ENCODE results near the gene ANO6. TPM values are rescaled to one million over a fixed set of nuclear protein-coding genes. Genes with fewer than 3 reads are reported as not detected.

ANO6 gene
- total RNA-seq, 2 experiments from 2014 or later, result 19.0 to 21.4 TPM

DNA sequence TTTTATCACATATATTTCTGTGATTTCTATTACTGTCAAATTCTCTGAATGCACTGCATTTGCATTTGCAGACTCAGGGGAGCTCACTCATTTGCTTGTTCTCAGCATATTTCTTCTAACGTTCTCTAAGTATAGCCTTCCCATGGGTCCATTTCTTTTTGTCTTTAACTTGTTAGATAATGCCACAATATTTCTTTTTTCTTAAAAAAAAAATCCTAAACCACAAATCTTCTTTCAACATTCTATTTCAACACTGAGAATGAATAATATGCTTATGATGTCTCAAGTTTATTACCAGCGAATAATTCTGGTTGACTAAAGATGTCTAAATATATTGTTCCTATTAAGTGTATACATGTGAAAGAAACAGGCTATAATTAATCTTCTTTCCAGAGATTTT, 200.2 kb downstream of the ANO6 start:
- Mint-ChIP-seq H3K9me3 (no peaks in the 10 kb centered on the region), H3K4me3 (no peak overlapping the region), H3K36me3 (peaks cover 26% of the 10 kb centered on the region), H3K27me3 (no peaks in the 10 kb centered on the region), H3K4me1 (ENCODE audit: low read depth) (peaks cover 6% of the 10 kb centered on the region), H3K27ac (no peak overlapping the region)
- ChIA-PET CTCF (interaction anchor here (0.9 kb wide), 1 partner anchor 245 kb away, joined by 3 read pairs; no protein-coding TSS in a partner anchor), POLR2A (no interaction called here)
- no peak for DNase-seq
- intact Hi-C loops (cut with micrococcal nuclease), result no loop called here

DNA sequence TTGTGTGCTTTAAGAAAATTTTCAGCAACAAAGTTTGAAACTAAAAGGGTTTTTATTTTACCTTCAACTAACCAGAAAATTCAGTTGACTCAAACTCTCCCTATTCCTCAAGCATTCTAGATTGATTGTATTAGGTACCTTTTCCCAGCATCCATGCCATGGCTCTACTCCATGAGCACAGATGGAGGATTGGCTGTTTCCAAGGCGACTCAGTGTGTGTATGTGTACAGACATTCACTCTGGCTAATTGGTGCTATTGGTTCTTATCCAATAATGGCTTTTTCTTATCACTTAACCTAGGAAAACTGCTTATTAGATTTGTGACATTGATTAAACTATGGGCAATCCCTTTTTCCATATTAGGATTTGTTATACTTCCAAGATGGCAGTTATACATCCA, 202.6 kb downstream of the ANO6 start:
- POLR2A ChIA-PET, result no interaction called here
- H3K27me3 Mint-ChIP-seq, result no peaks in the 10 kb centered on the region
- H3K27ac Mint-ChIP-seq, result no peak overlapping the region
- CTCF ChIA-PET, result no interaction called here
- H3K4me1 Mint-ChIP-seq (ENCODE audit: low read depth), result peaks cover 6% of the 10 kb centered on the region
- H3K4me3 Mint-ChIP-seq, result no peak overlapping the region
- H3K9me3 Mint-ChIP-seq, result no peaks in the 10 kb centered on the region
- intact Hi-C loops (cut with micrococcal nuclease), result no loop called here
- DNase-seq, result no peak
- peaks cover 36% of the 10 kb centered on the region for H3K36me3 Mint-ChIP-seq

DNA sequence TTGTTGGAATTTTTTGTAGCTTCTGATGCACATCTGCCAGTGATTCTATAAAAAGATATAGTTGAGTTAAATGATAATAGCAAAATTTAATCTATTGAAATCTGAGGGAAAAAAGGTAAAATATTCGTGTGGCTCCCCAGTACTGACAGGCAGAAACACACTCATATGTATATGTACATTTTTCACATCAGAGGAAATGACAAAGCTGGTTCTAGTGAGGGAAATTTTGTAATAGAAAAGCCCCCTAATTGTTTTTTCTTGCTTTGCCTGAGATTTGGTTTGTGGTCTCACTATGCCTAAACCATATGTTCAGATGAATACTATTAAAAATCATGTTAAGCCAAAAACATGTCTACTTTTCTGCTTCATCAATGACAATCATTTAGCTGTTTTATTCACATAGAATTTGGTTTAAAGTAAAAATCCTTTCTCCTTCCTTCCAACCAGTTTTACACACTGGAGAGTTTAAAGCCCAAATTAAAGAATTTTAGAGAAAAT, 203.5 kb downstream of the ANO6 start:
- POLR2A ChIA-PET, result no interaction called here
- no peaks in the 10 kb centered on the region for H3K9me3 Mint-ChIP-seq
- H3K36me3 Mint-ChIP-seq, result peaks cover 41% of the 10 kb centered on the region
- CTCF ChIA-PET, result interaction anchor here (0.7 kb wide), 1 partner anchor 172 kb away, joined by 3 read pairs; no protein-coding TSS in a partner anchor
- intact Hi-C loops (cut with micrococcal nuclease), result no loop called here
- H3K27me3 Mint-ChIP-seq, result no peaks in the 10 kb centered on the region
- H3K27ac Mint-ChIP-seq, result no peak overlapping the region
- peaks cover 6% of the 10 kb centered on the region for H3K4me1 Mint-ChIP-seq (ENCODE audit: low read depth)
- DNase-seq, result no peak
- H3K4me3 Mint-ChIP-seq, result no peak overlapping the region

DNA sequence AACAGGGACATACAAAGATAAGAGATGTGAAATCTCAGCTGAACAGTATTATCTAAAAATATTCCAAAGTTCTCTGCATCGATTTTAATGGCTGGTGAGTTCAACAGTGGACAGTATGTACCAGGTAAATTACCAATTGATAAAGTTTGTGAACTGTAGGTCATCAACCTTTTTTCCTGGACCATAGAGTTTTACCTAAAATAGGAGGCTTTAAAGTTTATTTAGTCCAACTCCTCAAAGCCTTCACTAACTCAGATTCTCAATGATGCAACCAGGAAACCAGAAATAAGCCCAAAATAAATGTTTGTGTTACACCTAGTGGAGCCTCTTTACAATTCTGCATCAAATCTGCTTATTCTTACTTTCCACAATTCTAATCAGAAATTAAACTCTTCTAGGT, 205.8 kb downstream of the ANO6 start:
- no peak overlapping the region for H3K4me3 Mint-ChIP-seq
- DNase-seq, result no peak
- no peaks in the 10 kb centered on the region for H3K9me3 Mint-ChIP-seq
- CTCF ChIA-PET, result no interaction called here
- H3K27ac Mint-ChIP-seq, result no peak overlapping the region
- no peaks in the 10 kb centered on the region for H3K27me3 Mint-ChIP-seq
- H3K4me1 Mint-ChIP-seq (ENCODE audit: low read depth), result no peaks in the 10 kb centered on the region
- H3K36me3 Mint-ChIP-seq, result peaks cover 48% of the 10 kb centered on the region
- intact Hi-C loops (cut with micrococcal nuclease), result no loop called here
- POLR2A ChIA-PET, result no interaction called here

DNA sequence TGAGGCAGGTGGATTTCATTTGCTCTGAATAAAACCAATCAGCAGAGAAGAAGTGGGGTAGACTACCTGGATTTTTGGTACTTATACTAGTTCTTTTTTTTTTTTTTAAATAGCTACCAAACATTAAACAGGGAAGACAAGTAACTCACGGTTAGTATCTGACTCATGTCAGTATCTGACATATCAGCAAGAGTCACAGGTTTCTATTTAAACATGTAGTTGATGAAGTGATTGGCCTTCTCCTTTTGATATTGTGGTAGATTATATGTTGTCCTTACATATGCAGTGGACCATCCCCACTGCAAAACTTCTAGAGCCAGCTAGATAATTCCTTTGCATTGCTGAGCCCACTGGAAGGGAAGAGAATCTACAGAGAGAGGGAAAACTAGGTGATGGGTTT, 208.0 kb downstream of the ANO6 start:
- H3K4me1 Mint-ChIP-seq (ENCODE audit: low read depth), result no peaks in the 10 kb centered on the region
- ChIA-PET POLR2A (interaction anchor here (0.6 kb wide), 1 partner anchor 900 kb away, joined by 3 read pairs; no protein-coding TSS in a partner anchor), CTCF (no interaction called here)
- no peaks in the 10 kb centered on the region for H3K27me3 Mint-ChIP-seq
- intact Hi-C loops (cut with micrococcal nuclease), result no loop called here
- no peak overlapping the region for H3K4me3 Mint-ChIP-seq
- H3K9me3 Mint-ChIP-seq, result no peaks in the 10 kb centered on the region
- H3K27ac Mint-ChIP-seq, result no peak overlapping the region
- peaks cover 42% of the 10 kb centered on the region for H3K36me3 Mint-ChIP-seq
- no peak for DNase-seq

DNA sequence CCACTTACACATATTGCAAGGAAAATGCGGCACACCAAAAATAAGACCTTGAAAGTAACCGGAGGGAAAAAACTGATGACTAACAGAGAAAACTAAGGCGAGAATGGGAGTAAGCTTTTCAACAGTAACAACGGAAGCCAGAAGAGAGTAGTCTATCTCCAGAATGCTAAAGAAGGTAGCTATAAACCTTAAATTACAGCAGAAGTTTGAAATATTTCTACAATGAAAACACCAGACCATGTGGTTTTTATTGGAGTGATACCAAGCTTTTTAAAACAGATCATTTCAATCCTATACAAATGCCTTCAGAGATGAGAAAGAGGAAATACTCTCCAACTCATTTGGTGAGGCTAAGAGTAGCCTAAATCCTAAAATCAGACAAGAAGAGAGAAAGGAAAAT, 209.5 kb downstream of the ANO6 start:
- POLR2A ChIA-PET, result no interaction called here

DNA sequence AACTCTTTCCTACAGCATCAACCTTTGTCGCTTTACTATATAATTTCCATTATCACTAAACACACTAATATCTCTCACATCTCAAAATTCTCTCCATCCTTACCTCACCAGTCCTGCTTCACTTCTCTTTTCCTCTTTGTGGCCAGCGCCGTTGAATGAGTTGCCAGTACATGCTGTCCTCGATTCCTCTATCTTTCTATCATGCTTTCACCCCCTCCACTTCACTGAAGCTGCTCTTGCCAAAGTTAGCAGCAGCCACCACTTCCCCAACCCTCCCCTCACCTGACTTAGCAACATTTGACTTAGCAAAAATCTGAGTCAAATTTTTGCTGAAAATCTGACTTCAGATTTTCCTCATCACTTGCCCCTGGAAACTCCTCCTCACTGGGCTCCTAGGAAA, 210.4 kb downstream of the ANO6 start:
- no peak for DNase-seq
- Mint-ChIP-seq H3K27me3 (no peaks in the 10 kb centered on the region), H3K4me3 (no peak overlapping the region), H3K9me3 (no peaks in the 10 kb centered on the region), H3K4me1 (ENCODE audit: low read depth) (no peaks in the 10 kb centered on the region), H3K27ac (no peak overlapping the region), H3K36me3 (peaks cover 52% of the 10 kb centered on the region)
- ChIA-PET CTCF (no interaction called here), POLR2A (no interaction called here)
- intact Hi-C loops (cut with micrococcal nuclease), result no loop called here

More for the DNA sequence above, 209.5 kb downstream of the ANO6 start:
- CTCF ChIA-PET, result no interaction called here
- Mint-ChIP-seq H3K27ac (no peak overlapping the region), H3K36me3 (peaks cover 55% of the 10 kb centered on the region), H3K4me3 (no peak overlapping the region), H3K4me1 (ENCODE audit: low read depth) (no peaks in the 10 kb centered on the region), H3K27me3 (no peaks in the 10 kb centered on the region), H3K9me3 (no peaks in the 10 kb centered on the region)
- intact Hi-C loops (cut with micrococcal nuclease), result no loop called here
- DNase-seq, result no peak

DNA sequence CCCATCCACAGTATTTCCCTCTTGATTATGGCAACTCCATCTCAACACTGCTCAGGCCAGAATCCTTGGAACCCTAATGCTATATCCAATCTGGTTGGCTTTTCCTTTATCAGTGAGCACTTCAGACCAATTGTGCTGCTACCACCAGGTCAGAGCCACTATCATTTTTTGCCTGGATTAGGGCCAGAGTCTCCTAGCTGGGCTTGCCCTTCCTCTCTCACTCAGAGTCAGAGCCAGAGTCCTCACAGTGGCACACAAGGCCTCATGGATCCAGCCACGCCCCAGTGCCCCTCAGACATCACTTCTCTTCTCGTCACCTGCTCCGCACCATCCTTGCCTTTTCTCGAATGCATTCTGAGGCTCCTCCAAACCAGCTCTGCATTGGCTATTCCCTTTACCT, 211.1 kb downstream of the ANO6 start:
- Mint-ChIP-seq H3K9me3 (no peaks in the 10 kb centered on the region), H3K27ac (no peak overlapping the region), H3K36me3 (peaks cover 46% of the 10 kb centered on the region), H3K4me1 (ENCODE audit: low read depth) (no peaks in the 10 kb centered on the region), H3K4me3 (no peak overlapping the region), H3K27me3 (no peaks in the 10 kb centered on the region)
- no peak for DNase-seq
- ChIA-PET POLR2A (no interaction called here), CTCF (no interaction called here)
- intact Hi-C loops (cut with micrococcal nuclease), result no loop called here

DNA sequence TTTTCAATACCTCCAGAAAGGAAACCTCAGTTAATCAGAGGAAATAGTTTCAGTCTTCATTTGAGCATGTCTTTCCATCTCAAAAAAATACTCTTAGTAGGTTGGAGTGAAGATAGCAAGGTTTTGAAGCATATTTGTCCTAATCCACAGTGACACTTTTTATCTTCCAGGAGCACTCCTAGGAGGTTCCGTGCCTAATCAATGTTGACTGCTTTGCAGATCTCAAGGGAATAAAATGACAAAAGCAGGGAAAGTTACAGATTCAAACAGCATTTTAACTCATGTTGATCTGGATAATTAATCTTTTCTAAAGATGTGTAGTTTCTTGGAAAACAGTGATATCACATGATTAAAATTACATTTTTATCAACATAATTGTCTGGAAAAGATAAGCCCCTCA, 213.9 kb downstream of the ANO6 start:
- H3K27ac Mint-ChIP-seq, result no peak overlapping the region
- intact Hi-C loops (cut with micrococcal nuclease), result no loop called here

DNA sequence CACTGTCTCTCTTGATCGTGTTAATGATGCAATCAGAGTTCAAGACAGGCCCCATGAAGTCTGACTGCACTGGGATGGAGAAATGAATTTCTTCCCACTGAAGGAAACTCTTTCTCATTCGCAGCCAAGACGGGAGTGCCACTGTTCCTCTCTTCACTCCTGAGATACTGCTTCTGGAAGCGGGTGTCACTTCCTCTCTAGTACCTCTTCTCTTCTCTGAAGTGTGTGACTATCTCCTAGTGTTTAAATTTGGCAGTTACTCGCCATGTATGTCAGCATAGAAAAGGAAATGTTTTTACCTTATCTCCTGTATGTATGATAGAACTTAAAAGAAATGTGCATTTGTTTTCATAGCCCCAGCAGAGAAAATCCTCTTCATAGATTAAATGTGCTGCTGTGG, 215.2 kb downstream of the ANO6 start:
- Mint-ChIP-seq H3K4me3 (no peak overlapping the region), H3K9me3 (no peaks in the 10 kb centered on the region), H3K27ac (no peak overlapping the region), H3K27me3 (no peaks in the 10 kb centered on the region), H3K36me3 (peaks cover 29% of the 10 kb centered on the region), H3K4me1 (ENCODE audit: low read depth) (no peaks in the 10 kb centered on the region)
- ChIA-PET CTCF (no interaction called here), POLR2A (no interaction called here)
- DNase-seq, result no peak
- intact Hi-C loops (cut with micrococcal nuclease), result no loop called here

More for the DNA sequence above, 213.9 kb downstream of the ANO6 start:
- no peaks in the 10 kb centered on the region for H3K4me1 Mint-ChIP-seq (ENCODE audit: low read depth)
- no peaks in the 10 kb centered on the region for H3K9me3 Mint-ChIP-seq
- no peaks in the 10 kb centered on the region for H3K27me3 Mint-ChIP-seq
- ChIA-PET POLR2A (no interaction called here), CTCF (no interaction called here)
- DNase-seq, result no peak
- peaks cover 36% of the 10 kb centered on the region for H3K36me3 Mint-ChIP-seq
- no peak overlapping the region for H3K4me3 Mint-ChIP-seq

DNA sequence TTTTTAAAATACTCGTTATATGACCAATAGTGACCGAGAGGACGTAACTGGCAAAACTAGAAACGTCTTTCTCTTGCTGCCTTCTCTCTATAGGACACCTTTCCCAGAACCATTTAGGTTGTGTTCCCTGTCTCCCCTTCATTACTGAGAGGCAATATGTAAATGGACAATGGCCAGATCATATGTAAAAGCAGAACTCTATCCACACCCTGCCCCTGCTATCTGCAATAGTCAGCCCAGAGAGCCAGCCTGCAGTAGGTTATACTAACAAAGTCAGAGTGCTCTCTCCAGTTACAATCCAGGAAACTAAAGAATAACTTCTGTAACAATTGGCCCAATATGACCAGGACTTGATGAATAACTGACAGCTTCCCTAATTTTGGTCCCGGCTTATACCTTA, 216.8 kb downstream of the ANO6 start:
- Mint-ChIP-seq H3K9me3 (no peaks in the 10 kb centered on the region), H3K27me3 (no peaks in the 10 kb centered on the region), H3K4me1 (ENCODE audit: low read depth) (no peaks in the 10 kb centered on the region), H3K4me3 (no peak overlapping the region), H3K36me3 (peaks cover 19% of the 10 kb centered on the region), H3K27ac (no peak overlapping the region)
- POLR2A ChIA-PET, result no interaction called here
- CTCF ChIA-PET, result no interaction called here
- no peak for DNase-seq
- intact Hi-C loops (cut with micrococcal nuclease), result no loop called here

DNA sequence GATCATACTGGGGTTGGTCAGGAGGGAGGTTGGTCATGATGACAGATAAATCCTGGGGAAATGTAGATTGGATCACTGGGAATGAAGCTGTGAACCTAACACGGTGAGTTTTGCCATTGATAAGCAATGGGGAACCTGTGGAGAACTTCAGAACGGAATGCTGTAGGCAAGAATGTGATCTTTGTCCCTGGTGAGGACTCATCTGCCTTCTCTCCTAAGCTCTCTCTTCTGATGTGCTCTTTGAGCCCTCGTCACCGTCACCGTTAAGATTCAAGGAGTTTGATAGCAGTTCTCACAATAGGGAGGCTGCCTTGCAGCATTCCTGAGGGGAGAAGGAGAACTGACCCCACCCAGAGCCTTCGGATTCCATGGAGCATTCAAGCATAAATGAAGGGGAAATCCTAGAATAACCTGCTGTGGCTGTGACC, 217.6 kb downstream of the ANO6 start:
- Mint-ChIP-seq H3K4me3 (no peak overlapping the region), H3K4me1 (ENCODE audit: low read depth) (no peaks in the 10 kb centered on the region), H3K27me3 (no peaks in the 10 kb centered on the region), H3K9me3 (no peaks in the 10 kb centered on the region), H3K27ac (no peak overlapping the region), H3K36me3 (peaks cover 19% of the 10 kb centered on the region)
- no peak for DNase-seq
- CTCF ChIA-PET, result interaction anchor here (1.0 kb wide), 1 partner anchor 263 kb away, joined by 3 read pairs; no protein-coding TSS in a partner anchor
- POLR2A ChIA-PET, result no interaction called here
- intact Hi-C loops (cut with micrococcal nuclease), result no loop called here

DNA sequence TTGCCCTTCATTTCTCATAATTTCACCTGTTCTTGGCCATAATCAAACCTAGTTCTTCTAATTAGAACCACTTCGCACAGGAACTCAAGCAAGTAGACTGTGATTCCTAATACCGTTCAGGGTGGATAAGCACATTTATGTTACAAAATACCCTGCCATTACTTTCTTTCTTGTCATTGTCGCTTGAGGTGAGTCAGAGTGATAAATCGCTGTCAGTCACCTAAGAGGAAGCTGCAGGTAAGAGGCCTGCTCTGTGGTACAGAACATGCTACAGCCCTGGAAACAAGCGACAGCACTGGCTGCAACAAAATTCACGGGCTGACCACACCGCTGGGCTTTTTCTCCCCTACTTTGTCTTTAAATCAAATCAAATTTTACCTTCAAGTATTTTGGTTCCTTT, 218.2 kb downstream of the ANO6 start:
- no peaks in the 10 kb centered on the region for H3K4me1 Mint-ChIP-seq (ENCODE audit: low read depth)
- H3K9me3 Mint-ChIP-seq, result no peaks in the 10 kb centered on the region
- no peak overlapping the region for H3K27ac Mint-ChIP-seq
- H3K27me3 Mint-ChIP-seq, result no peaks in the 10 kb centered on the region
- H3K4me3 Mint-ChIP-seq, result no peak overlapping the region
- intact Hi-C loops (cut with micrococcal nuclease), result no loop called here
- DNase-seq, result no peak
- POLR2A ChIA-PET, result no interaction called here
- CTCF ChIA-PET, result interaction anchor here (1.0 kb wide), 1 partner anchor 264 kb away, joined by 3 read pairs; no protein-coding TSS in a partner anchor
- peaks cover 16% of the 10 kb centered on the region for H3K36me3 Mint-ChIP-seq
